Gastroesophageal sphincter (tissue), 4 donors: ENCODE results near the gene SMIM35. TPM values are rescaled to one million over a fixed set of nuclear protein-coding genes. Genes with fewer than 3 reads are reported as not detected.

ENCODE experiments used
- ATAC-seq: fragments of 150-250 bp; one replicate; pipeline ENCODE4 v1.9.1; 2016; ENCODE audit warnings: mild to moderate bottlenecking, moderate library complexity
- H3K27ac ChIP-seq, 4 donors: fragments of 200-600 bp; sonication (generic) in 3 of 4; 1 replicate in 3 of 4; 2 replicates in 1 of 4; pipeline ENCODE4 v1.5.1; 2016 to 2019
- H3K27me3 ChIP-seq: fragments of 200-600 bp; sonication (generic); one replicate; pipeline ENCODE4 v1.5.1; 2019
- H3K36me3 ChIP-seq, 2 donors: fragments of 200-600 bp; sonication (generic); one replicate each; pipeline ENCODE4 v1.5.1; 2019; ENCODE audit warnings: control low read depth in 1 of 2
- H3K4me1 ChIP-seq, 3 donors: fragments of 200-600 bp; sonication (generic); 1 replicate in 2 of 3; 2 replicates in 1 of 3; pipeline ENCODE4 v1.5.1; 2016 to 2019; ENCODE audit warnings: control low read depth in 2 of 3
- H3K4me3 ChIP-seq, 2 donors: fragments of 200-600 bp; sonication (generic); one replicate each; pipeline ENCODE4 v1.5.1; 2019; ENCODE audit warnings: mild to moderate bottlenecking in 1 of 2, moderate library complexity in 1 of 2
- H3K9me3 ChIP-seq, 3 donors: fragments of 200-600 bp; sonication (generic); one replicate each; pipeline ENCODE4 v1.5.1; 2017 to 2019; ENCODE audit warnings: control low read depth in 2 of 3
- CTCF ChIP-seq, 4 experiments: fragments of 200-600 bp in 2 of 4; fragments of 450-650 bp in 2 of 4; sonication (generic) in 1 of 4; IDR thresholded peaks; one replicate each; pipeline ENCODE4 v1.5.1; 2017 to 2019; ENCODE audit warnings: antibody characterized with exemption in 4 of 4, mild to moderate bottlenecking in 2 of 4, moderate library complexity in 2 of 4
- EP300 ChIP-seq: sonication (generic); formaldehyde crosslinking; IDR thresholded peaks from one replicate; pipeline ENCODE4 v1.6.1; 2017; ENCODE audit warnings: antibody characterized with exemption, mild to moderate bottlenecking
- POLR2A ChIP-seq, 2 donors: fragments of 450-650 bp; IDR thresholded peaks; one replicate each; pipeline ENCODE4 v1.6.1; 2017; ENCODE audit warnings: antibody characterized with exemption in 2 of 2, mild to moderate bottlenecking in 2 of 2, moderate library complexity in 1 of 2
- POLR2AphosphoS5 ChIP-seq: sonication (generic); formaldehyde crosslinking; IDR thresholded peaks from one replicate; pipeline ENCODE4 v1.6.1; 2017; ENCODE audit warnings: antibody characterized with exemption
- WGBS, 2 donors: methylation state at CpG; one replicate each; pipeline ENCODE4 v1.1.5; 2018; ENCODE audit warnings: low coverage in 1 of 2; 5-methylcytosine and 5-hydroxymethylcytosine counted together
- total RNA-seq, 4 donors: library from RNA; depleted of rRNA; stranded (reverse); fragments of >200 nt; gene quantifications; one replicate each; pipeline ENCODE4 v1.1.0, GENCODE V29; 2016

SMIM35 gene
- total RNA-seq, 4 donors from 2014 or later, result 0.13 TPM; not detected in 3

- Histone ChIP-seq H3K4me1 (no peaks in the 10 kb centered on the region), H3K27me3 (peaks cover 49% of the 10 kb centered on the region), H3K9me3 (no peaks in the 10 kb centered on the region), H3K36me3 (no peaks in the 10 kb centered on the region), H3K4me3 (no peak overlapping the region), H3K27ac (no peak overlapping the region)
- ATAC-seq, result no peak
- TF ChIP-seq POLR2A (IDR thresholded peaks at IDR 0.05) (no peak), POLR2AphosphoS5 (no peak), CTCF (IDR thresholded peaks at IDR 0.05) (no peak), EP300 (no peak)
- WGBS, 2 donors, result 73% methylated on average over 5 of the region's 10 CpGs; no CpG with 5 or more reads in 1 of the 2 donors
Measured at GRCh38 chr11:118099838-118100556, 13.2 kb upstream of the SMIM35 start.

GRCh38 chr11:118098996-118099837 is 12.5 kb upstream of the SMIM35 start:
- TF ChIP-seq CTCF (IDR thresholded peaks at IDR 0.05) (no peak), EP300 (no peak), POLR2A (IDR thresholded peaks at IDR 0.05) (no peak), POLR2AphosphoS5 (no peak)
- Histone ChIP-seq H3K4me1 (no peaks in the 10 kb centered on the region), H3K9me3 (no peaks in the 10 kb centered on the region), H3K27ac (no peak overlapping the region), H3K4me3 (no peak overlapping the region), H3K36me3 (no peaks in the 10 kb centered on the region), H3K27me3 (peaks cover 47% of the 10 kb centered on the region)
- 49 to 63% methylated on average over 3 to 6 of the region's 11 CpGs for WGBS, 2 donors
- no peak for ATAC-seq

- H3K27me3 ChIP-seq, result peaks cover 53% of the 10 kb centered on the region
- H3K4me3 ChIP-seq, result no peak overlapping the region
- no peaks in the 10 kb centered on the region for H3K9me3 ChIP-seq
- TF ChIP-seq CTCF (IDR thresholded peaks at IDR 0.05), result no peak
- no peak for TF ChIP-seq POLR2AphosphoS5
- no peak for TF ChIP-seq POLR2A (IDR thresholded peaks at IDR 0.05)
- TF ChIP-seq EP300, result no peak
- no peak for ATAC-seq
- H3K27ac ChIP-seq, result no peak overlapping the region
- WGBS, 2 donors, result 0 to 20% methylated on average over 1 of the region's 1 CpG
- H3K4me1 ChIP-seq, result no peaks in the 10 kb centered on the region
- no peaks in the 10 kb centered on the region for H3K36me3 ChIP-seq
Measured at GRCh38 chr11:118095967-118096367, 9.2 kb upstream of the SMIM35 start.

- Histone ChIP-seq H3K9me3 (no peaks in the 10 kb centered on the region), H3K4me1 (no peaks in the 10 kb centered on the region), H3K36me3 (no peaks in the 10 kb centered on the region), H3K27ac (no peak overlapping the region), H3K27me3 (peaks cover 53% of the 10 kb centered on the region), H3K4me3 (no peak overlapping the region)
- ATAC-seq, result no peak
- no peak for TF ChIP-seq EP300
- no peak for TF ChIP-seq POLR2AphosphoS5
- no peak for TF ChIP-seq POLR2A (IDR thresholded peaks at IDR 0.05)
- no peak for TF ChIP-seq CTCF (IDR thresholded peaks at IDR 0.05)
- WGBS, 2 donors, result 31 to 60% methylated on average over 3 to 4 of the region's 4 CpGs
Measured at GRCh38 chr11:118095493-118095892, 8.7 kb upstream of the SMIM35 start.
